Sigmoid colon (tissue), 7 donors: ENCODE results near the gene C2orf74. TPM values are rescaled to one million over a fixed set of nuclear protein-coding genes. Genes with fewer than 3 reads are reported as not detected.
"Not testable (repeated sequence)": the region's sequence is repeated elsewhere in the genome, so short reads cannot be mapped to it uniquely, and the experiment has no call there.

ENCODE experiments used
- DNase-seq: peaks from one replicate; pipeline ENCODE4 v3.0.0-alpha.2; 2019
- H3K27ac ChIP-seq, 4 donors: fragments of 200-600 bp; sonication (generic); one replicate each; pipeline ENCODE4 v1.5.1; 2016 to 2019; ENCODE audit warnings: mild to moderate bottlenecking in 1 of 4
- H3K27me3 ChIP-seq, 3 donors: fragments of 200-600 bp; sonication (generic); one replicate each; pipeline ENCODE4 v1.5.1; 2019; ENCODE audit warnings: mild to moderate bottlenecking in 1 of 3
- H3K36me3 ChIP-seq, 4 donors: fragments of 200-600 bp; sonication (generic); one replicate each; pipeline ENCODE4 v1.5.1; 2016 to 2019
- H3K4me1 ChIP-seq, 4 donors: fragments of 200-600 bp; sonication (generic); one replicate each; pipeline ENCODE4 v1.5.1; 2017 to 2019
- H3K4me3 ChIP-seq, 4 donors: fragments of 200-600 bp; sonication (generic); one replicate each; pipeline ENCODE4 v1.5.1; 2017 to 2019; ENCODE audit warnings: mild to moderate bottlenecking in 2 of 4, moderate library complexity in 1 of 4
- H3K9me3 ChIP-seq, 4 donors: fragments of 200-600 bp in 3 of 4; sonication (generic) in 3 of 4; one replicate each; pipeline versions ENCODE4 v1.5.1 to v1.6.1; 2013 to 2019
- EP300 ChIP-seq, 4 donors: sonication (generic); formaldehyde crosslinking; IDR thresholded peaks; one replicate each; pipeline ENCODE4 v1.6.1; 2017; ENCODE audit warnings: antibody characterized with exemption in 4 of 4
- POLR2A ChIP-seq, 2 donors: fragments of 450-650 bp; IDR thresholded peaks; one replicate each; pipeline ENCODE4 v1.6.1; 2016; ENCODE audit warnings: antibody characterized with exemption in 2 of 2, mild to moderate bottlenecking in 2 of 2, moderate library complexity in 2 of 2
- POLR2AphosphoS5 ChIP-seq, 4 donors: sonication (generic); formaldehyde crosslinking; IDR thresholded peaks; one replicate each; pipeline ENCODE4 v1.6.1; 2017; ENCODE audit warnings: antibody characterized with exemption in 4 of 4
- WGBS, 2 donors: extraction: QIAGEN DNeasy Blood & Tissue Kit; methylation state at CpG; one replicate each; pipeline ENCODE4 v1.1.7; 2013; 5-methylcytosine and 5-hydroxymethylcytosine counted together
- intact Hi-C: fragments of 100-400 bp; cut with DNase I; formaldehyde crosslinking; loops from one replicate; pipeline ENCODE4 v1.15.1; 2023
- polyA plus RNA-seq, 3 donors: library from polyadenylated mRNA; stranded (reverse); fragments of 200-250 nt; gene quantifications; one replicate each; pipeline ENCODE4 v1.2.3, GENCODE V29; 2013
- total RNA-seq, 4 donors: library from RNA; depleted of rRNA; stranded (reverse); fragments of >200 nt; gene quantifications; one replicate each; pipeline ENCODE4 v1.1.0, GENCODE V29; 2016
- TF ChIP-seq, protein P1 (sequence below), 4 experiments: fragments of 450-650 bp in 3 of 4; fragments of 200-600 bp in 1 of 4; IDR thresholded peaks; one replicate each; pipeline ENCODE4 v1.5.1; 2016 to 2019; ENCODE audit warnings: antibody characterized with exemption in 4 of 4, mild to moderate bottlenecking in 3 of 4, moderate library complexity in 2 of 4
- donor health status: healthy with polysubstance abuse.
- donor health status: Bipolar disorder and iron deficiency.
- donor health status: healthy.

Gene C2orf74
- total RNA-seq (10 to 100 TPM; 18.6 to 59.2 (median 31.2) TPM), polyA plus RNA-seq (10 to 100 TPM in 2 of 3 donors, 1 to 10 TPM in 1; 4.4 to 18.6 (median 10.1) TPM)

DNA sequence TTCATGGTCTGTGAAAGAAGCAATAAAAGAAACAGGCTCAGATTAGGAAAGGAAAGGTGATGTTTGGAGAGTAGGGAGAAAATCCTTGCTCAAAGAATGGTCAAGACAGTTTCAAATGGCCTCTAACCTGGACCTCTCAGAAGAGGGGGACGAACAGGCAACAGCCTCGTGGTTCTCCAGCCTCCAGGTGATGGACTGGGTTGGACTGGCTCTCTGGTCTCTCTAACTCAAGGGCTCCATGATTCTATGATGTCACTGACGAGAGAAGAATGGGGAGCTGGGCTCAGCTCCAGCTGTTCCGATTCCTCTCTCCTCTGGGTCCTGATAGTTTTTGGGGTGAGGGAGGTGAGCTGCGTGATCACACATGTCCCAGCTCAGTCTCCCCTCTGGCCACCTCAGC, at the start of gene C2orf74:
TSS of gene C2orf74 (plus strand) at position 301 of the 400 bp plus-strand sequence. CDS start 327 bp downstream, outside the sequence.
- Histone ChIP-seq H3K36me3 (peaks cover 0 to 52% (median 16%) of the 10 kb centered on the region in 4 donors), H3K4me3 (no peak within 1 kb of the TSS), H3K27ac (no peak within 1 kb of the TSS), H3K27me3 (no peaks in the 10 kb centered on the region), H3K4me1 (no peaks in the 10 kb centered on the region), H3K9me3 (no peaks in the 10 kb centered on the region)
- no peak for TF ChIP-seq POLR2A (IDR thresholded peaks at IDR 0.05)
- TF ChIP-seq EP300 (IDR thresholded peaks at IDR 0.05): no peak
- TF ChIP-seq, protein P1, sequence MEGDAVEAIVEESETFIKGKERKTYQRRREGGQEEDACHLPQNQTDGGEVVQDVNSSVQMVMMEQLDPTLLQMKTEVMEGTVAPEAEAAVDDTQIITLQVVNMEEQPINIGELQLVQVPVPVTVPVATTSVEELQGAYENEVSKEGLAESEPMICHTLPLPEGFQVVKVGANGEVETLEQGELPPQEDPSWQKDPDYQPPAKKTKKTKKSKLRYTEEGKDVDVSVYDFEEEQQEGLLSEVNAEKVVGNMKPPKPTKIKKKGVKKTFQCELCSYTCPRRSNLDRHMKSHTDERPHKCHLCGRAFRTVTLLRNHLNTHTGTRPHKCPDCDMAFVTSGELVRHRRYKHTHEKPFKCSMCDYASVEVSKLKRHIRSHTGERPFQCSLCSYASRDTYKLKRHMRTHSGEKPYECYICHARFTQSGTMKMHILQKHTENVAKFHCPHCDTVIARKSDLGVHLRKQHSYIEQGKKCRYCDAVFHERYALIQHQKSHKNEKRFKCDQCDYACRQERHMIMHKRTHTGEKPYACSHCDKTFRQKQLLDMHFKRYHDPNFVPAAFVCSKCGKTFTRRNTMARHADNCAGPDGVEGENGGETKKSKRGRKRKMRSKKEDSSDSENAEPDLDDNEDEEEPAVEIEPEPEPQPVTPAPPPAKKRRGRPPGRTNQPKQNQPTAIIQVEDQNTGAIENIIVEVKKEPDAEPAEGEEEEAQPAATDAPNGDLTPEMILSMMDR (IDR thresholded peaks at IDR 0.05): no peak
- TF ChIP-seq POLR2AphosphoS5 (IDR thresholded peaks at IDR 0.05): no peak
- DNase-seq: no peak
- WGBS, 2 donors: 89 to 94% methylated on average over 5 of the region's 5 CpGs
- intact Hi-C loops: no loop called here

DNA sequence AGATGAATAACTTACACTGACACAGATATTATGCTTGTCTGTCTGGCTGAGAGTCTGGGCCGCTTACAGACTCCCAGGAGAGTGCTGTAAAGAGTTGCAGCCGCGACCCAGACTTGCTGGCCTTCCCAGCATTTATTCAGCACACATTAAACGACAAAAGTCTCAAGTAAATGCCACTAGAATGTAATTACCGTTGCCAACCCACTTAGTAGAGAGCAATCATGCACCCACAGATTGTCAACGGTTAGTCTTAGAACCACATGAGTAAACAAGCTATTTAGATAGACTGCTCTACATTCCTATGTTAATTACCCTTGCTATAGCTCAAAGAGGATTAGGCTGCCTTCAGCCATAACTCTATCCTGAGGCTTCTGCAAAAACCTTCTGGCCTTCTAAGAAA, 47.8 kb upstream of the C2orf74 start:
- Histone ChIP-seq H3K27me3 (no peaks in the 10 kb centered on the region), H3K4me3 (no peak overlapping the region), H3K9me3 (no peaks in the 10 kb centered on the region), H3K27ac (no peak overlapping the region), H3K4me1 (no peaks in the 10 kb centered on the region), H3K36me3 (peaks cover 0 to 22% (median 5%) of the 10 kb centered on the region in 4 donors)
- DNase-seq: no peak
- no peak for TF ChIP-seq POLR2A (IDR thresholded peaks at IDR 0.05)
- WGBS, 2 donors: 76 to 82% methylated on average over 6 of the region's 6 CpGs
- intact Hi-C loops: no loop called here

DNA sequence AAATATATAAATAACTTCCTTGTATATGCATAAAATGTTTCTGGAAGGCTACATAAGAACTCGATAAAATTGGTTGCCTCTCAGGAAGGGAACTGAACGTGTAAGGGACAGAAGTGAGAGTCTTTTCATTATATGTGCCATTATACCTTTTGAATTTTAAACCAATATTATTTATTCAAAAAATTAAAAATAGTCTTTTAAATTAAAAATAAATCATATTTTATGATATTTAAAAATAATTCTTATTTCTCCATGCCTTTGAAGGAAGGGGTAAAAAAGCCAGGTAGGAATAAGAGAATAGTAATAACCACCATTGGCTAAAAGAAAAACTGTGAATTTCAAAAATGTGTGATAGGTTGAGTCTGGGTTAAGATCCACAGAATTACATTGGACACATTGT, 45.7 kb upstream of the C2orf74 start:
- no peak for DNase-seq
- Histone ChIP-seq H3K36me3 (peaks cover 0 to 42% (median 7%) of the 10 kb centered on the region in 4 donors), H3K27me3 (no peaks in the 10 kb centered on the region), H3K4me1 (no peaks in the 10 kb centered on the region), H3K9me3 (no peaks in the 10 kb centered on the region), H3K27ac (no peak overlapping the region), H3K4me3 (no peak overlapping the region)
- no peak for TF ChIP-seq EP300 (IDR thresholded peaks at IDR 0.05)
- intact Hi-C loops: no loop called here
- 97 to 98% methylated on average over 2 of the region's 2 CpGs for WGBS, 2 donors

DNA sequence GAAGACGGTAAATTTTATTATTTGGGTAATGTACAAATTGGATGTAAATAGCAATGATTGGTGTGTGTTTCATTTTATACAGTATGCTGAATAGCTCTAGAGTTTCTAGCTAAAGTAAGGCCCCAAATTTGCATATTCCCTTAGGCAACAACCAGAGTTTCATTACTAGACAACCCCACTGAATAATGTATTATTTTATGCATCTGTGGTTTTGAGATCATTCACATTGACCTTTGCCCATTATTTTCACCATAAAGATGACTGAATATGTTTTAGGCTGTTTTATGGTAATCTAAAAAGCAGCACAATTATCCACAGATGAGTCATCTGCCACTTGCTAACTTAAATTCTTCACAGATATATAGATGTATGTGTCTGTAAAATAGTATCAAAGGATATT, 44.5 kb upstream of the C2orf74 start:
- H3K4me3 ChIP-seq: no peak overlapping the region
- TF ChIP-seq POLR2AphosphoS5 (IDR thresholded peaks at IDR 0.05) (no peak), EP300 (IDR thresholded peaks at IDR 0.05) (no peak), POLR2A (IDR thresholded peaks at IDR 0.05) (no peak)
- TF ChIP-seq, protein P1 (IDR thresholded peaks at IDR 0.05): no peak
- WGBS, 2 donors: 94 to 95% methylated on average over 1 of the region's 1 CpG
- peaks cover 0 to 47% (median 7%) of the 10 kb centered on the region in 4 donors for H3K36me3 ChIP-seq
- intact Hi-C loops: no loop called here
- H3K9me3 ChIP-seq: no peaks in the 10 kb centered on the region
- H3K27me3 ChIP-seq: no peaks in the 10 kb centered on the region
- H3K27ac ChIP-seq: no peak overlapping the region
- no peak for DNase-seq
- H3K4me1 ChIP-seq: no peaks in the 10 kb centered on the region

DNA sequence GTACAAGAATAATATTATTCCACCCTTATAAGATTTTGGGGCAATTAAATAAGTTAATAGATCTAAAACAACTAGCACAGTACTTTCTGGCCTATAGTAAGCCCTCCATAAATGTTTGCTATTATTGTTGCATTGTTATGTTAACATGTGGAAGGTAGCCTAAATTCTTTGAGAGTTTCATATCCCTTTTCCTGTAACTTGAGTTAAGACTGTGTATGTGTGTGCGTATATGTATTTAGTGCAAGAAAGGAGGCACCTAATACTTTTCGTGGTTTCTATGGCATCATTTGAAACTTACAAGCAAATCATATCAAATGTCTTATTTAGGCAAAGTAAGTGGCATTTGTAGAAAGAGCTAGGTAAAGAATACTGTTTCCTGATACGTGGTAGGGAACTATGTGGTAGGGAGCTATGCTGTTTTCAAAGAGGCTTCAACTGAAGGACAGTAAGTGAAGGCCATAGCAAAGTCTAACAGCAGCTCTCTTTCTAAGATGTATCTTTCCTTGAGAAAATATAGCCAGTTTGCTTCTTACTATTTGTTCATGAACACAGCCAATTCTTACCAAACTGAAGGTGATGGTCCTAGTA, 36.8 kb upstream of the C2orf74 start:
- TF ChIP-seq POLR2A (IDR thresholded peaks at IDR 0.05): no peak
- no peak for TF ChIP-seq EP300 (IDR thresholded peaks at IDR 0.05)
- no peak for TF ChIP-seq POLR2AphosphoS5 (IDR thresholded peaks at IDR 0.05)
- TF ChIP-seq, protein P1 (IDR thresholded peaks at IDR 0.05): no peak

DNA sequence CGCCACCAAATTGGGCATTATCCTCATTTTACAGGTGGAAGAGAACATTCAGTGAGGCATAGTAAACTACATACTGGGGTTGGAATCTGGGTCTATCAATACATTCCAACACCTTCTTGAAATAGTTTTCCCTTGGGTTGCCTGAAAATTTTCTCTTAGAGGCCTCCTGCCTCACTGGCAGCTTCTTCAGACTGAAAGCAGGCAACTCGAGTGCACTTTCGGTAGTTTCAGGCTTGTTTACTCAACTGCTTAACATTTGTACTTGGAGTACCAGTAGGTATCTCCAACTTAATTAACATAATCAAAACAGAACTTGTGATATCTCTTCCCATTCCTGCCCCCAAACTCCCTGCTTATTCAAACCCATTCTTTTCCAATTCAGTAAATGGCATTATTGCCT, 36.2 kb upstream of the C2orf74 start:
- H3K36me3 ChIP-seq: peaks cover 0 to 18% (median 0%) of the 10 kb centered on the region in 4 donors
- H3K27ac ChIP-seq: no peak overlapping the region
- H3K4me1 ChIP-seq: no peaks in the 10 kb centered on the region
- TF ChIP-seq, protein P1 (IDR thresholded peaks at IDR 0.05): no peak
- no peak for TF ChIP-seq EP300 (IDR thresholded peaks at IDR 0.05)
- TF ChIP-seq POLR2AphosphoS5 (IDR thresholded peaks at IDR 0.05): no peak
- no peak overlapping the region for H3K4me3 ChIP-seq
- DNase-seq: no peak
- intact Hi-C loops: no loop called here
- peaks cover 0 to 2% (median 0%) of the 10 kb centered on the region in 4 donors for H3K9me3 ChIP-seq
- WGBS, 2 donors: 92 to 95% methylated on average over 3 of the region's 3 CpGs
- H3K27me3 ChIP-seq: no peaks in the 10 kb centered on the region

More for the DNA sequence above, 36.8 kb upstream of the C2orf74 start:
- intact Hi-C loops: no loop called here
- Histone ChIP-seq H3K9me3 (peaks cover 0 to 2% (median 0%) of the 10 kb centered on the region in 4 donors), H3K27ac (no peak overlapping the region), H3K36me3 (peaks cover 0 to 24% (median 2%) of the 10 kb centered on the region in 4 donors), H3K4me3 (no peak overlapping the region), H3K27me3 (no peaks in the 10 kb centered on the region), H3K4me1 (no peaks in the 10 kb centered on the region)
- DNase-seq: no peak
- 78 to 92% methylated on average over 3 of the region's 3 CpGs for WGBS, 2 donors

DNA sequence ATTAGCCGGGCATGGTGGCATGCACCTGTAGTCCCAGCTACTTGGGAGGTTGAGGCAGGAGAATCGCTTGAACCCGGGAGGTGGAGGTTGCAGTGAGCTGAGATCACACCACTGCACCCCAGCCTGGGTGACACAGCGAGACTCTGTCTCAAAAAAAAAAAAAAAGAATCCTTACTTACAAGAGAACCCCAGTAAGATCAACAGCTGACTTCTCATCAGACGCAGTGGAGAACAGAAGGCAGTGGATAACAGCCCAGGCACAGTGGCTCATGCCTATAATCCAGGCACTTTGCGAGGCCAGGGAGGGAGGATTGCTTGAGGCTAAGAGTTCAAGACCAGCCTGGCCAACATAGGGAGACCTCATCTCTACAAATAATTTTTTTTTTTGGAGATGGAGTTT, 33.9 kb upstream of the C2orf74 start:
- intact Hi-C loops, DNase-seq, H3K9me3 ChIP-seq, H3K36me3 ChIP-seq, H3K27me3 ChIP-seq, H3K27ac ChIP-seq, H3K4me1 ChIP-seq, H3K4me3 ChIP-seq: not testable (repeated sequence)
- 89 to 96% methylated on average over 6 of the region's 6 CpGs for WGBS, 2 donors
